ENCODE measurements around the gene NPIPB9.
"Not testable (repeated sequence)": the region's sequence is repeated elsewhere in the genome, so short reads cannot be mapped to it uniquely, and the experiment has no call there.

The NPIPB9 gene

GRCh38 chr16:28751487-28751886 lies at the start of gene NPIPB9:
Gene NPIPB9 (plus strand): TSS chr16:28751787.
- not testable (repeated sequence) for DNase-seq

- DNase-seq: not testable (repeated sequence)
Observed at GRCh38 chr16:28704246-28704645, 47.3 kb upstream of the NPIPB9 start.

GRCh38 chr16:28711220-28712083 lies 40.1 kb upstream of the NPIPB9 start, which contains the start of gene EIF3C:
Gene EIF3C (plus strand): TSS chr16:28711464. CDS start chr16:28711687, 223 bp downstream.
- not testable (repeated sequence) for DNase-seq

- not testable (repeated sequence) for DNase-seq
Observed at GRCh38 chr16:28722852-28723650, 28.5 kb upstream of the NPIPB9 start.

DNA sequence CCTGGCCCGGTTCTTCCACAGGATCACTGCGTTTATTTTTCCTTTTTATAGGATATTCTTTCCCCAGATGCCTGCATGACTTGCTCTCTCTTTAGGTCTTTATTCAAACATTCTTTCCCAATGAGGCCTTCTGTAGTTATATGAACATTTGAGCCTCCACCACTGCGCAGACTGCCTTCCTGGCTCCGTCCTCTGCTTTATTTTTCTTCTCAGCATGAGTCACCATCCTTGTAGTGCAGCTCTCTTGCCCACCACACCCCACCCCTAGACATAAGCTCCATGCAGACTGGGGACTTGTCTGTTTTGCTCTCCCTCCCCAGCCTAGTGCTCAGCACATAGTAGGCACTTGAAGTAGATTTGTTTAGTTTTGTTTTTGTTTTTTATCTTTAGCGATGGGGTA lies 20.3 kb upstream of the NPIPB9 start:
- DNase-seq: not testable (repeated sequence)

DNA sequence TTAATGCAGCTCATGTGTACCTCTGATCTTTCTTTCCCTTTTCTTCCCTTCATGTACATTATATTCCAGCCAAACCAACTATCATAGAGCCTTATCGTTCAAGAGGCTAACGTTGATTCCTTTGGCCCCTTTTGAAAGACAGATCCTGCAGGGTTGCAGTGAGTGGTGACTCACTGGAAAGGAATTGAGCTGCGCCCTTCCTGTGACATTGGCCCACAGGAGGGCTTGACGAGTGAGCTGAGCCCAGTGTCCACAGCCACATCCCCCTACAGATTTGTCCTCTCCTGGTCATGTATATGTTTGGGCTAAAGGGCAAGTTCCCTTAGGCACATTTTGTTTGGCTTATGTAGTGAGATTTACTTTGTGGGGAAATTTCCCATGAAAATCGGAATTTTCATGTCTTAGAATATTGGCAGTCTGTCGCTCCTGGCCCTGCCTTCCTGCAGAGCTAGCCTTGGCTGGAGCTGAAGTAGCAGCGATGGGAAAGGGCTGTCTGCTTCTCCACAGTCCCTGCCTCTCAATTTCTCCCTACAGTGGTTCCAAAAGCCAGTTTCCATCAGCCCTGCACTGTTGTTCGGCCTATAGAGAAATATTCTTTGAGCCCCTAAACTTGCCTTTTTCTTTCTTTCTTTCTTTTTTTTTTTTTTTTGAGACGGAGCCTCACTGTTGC lies 19.0 kb upstream of the NPIPB9 start:
- DNase-seq: not testable (repeated sequence)

DNA sequence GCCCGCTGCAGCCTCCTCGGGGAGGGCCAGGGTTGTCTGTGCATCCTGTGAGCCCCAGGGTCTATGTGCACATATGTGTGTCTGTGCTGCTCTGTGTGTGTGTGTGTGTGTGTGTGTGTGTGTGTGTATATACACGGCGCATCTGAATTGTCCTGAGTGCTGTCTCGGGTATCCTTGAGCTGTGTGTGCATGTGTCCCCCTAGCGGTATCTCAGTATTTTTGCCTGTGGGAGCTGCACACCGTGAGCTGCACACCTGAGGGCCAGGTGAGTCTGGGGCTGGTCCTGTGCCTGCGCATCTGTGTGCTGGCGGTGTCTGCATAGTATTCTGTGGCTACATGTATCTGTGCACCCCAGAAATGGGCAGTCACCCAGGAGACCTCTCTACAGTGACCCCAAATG lies 11.8 kb upstream of the NPIPB9 start:
- not testable (repeated sequence) for DNase-seq

- DNase-seq: not testable (repeated sequence)
Observed at GRCh38 chr16:28740631-28741030, 11.0 kb upstream of the NPIPB9 start.

DNA sequence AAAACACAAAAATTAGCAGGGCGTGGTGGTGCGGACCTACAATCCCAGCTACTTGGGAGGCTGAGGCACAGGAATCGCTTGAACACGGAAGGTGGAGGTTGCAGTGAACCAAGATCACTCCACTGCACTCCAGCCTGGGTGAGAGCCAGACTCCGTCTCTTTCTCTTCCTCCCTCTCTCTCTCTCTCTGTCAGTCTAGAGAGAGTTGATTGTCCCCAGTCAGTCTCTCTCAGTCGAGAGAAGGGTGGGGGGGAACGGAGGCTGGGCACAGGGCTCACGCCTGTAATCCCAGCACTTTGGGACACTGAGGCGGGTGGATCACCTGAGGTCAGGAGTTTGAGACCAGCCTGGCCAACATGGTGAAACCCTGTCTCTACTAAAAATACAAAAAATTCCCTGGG lies 10.3 kb upstream of the NPIPB9 start:
- not testable (repeated sequence) for DNase-seq

DNA sequence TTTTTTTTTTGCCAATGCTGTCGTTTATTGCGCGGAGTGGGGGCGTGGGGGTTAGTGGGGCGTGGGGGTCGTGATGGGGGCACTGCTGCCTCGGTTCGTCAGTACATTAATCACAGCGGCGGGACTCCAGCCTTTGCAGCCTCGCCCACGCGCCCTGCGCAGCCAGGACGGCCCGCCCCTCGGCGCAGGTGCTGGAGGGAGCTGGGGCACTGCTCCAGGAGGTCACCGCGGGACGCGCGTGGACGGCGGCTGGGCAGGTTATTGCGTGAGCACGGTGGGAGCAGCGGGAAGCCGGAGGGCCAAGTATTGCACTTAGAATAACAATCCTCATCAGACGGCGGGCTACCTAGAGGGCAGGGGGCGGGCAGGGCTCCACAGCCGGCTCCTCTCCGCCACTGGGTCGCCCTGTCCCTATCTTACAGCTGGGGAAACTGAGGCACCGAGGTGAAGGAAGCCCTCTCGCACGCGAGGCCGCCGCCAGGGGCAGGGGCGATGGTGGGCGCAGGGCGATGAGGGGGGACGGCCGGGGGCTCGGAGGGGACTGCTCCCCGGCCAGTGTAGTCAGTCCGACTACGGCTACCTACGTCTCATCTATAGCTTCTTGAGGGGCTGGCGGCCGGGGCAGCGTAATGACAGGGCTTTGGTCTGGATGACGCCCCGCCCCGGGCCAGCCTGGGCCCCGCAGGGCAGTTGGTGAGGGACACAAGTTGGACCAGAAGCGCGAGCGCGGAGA lies 4.8 kb upstream of the NPIPB9 start:
- DNase-seq: not testable (repeated sequence)

GRCh38 chr16:28749997-28750465 lies 1.6 kb upstream of the NPIPB9 start:
- DNase-seq: not testable (repeated sequence)

DNA sequence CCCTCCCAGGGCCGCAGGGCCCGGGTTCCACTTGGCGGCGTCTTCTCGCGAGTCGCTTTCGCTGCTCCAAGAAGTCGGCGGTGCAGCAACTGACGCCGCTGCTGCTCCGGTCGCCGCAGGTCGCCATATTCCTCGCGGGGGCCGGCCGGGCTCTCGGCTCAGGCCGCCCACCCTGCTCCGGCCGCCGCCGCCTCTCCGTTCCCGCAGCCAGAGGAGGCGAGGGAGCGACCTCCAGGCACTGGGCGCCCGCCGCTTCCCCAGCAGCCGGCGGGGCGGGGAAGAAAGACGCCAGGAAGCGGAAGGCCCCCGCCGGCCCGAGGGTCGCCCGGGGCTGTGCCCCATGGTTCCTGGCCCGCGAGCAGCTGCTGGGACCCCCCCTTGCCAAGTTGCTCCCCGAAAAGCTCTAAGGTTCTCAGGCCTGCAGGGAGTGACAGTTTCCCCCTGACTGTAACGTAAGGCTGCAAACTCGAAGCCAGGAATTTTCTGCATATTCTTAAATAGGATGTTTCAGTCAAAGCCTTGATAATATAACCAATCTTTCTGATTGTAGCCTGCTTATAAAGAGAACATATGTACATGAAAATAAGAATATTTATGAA lies 1.0 kb upstream of the NPIPB9 start:
- DNase-seq: not testable (repeated sequence)

- DNase-seq: not testable (repeated sequence)
Observed at GRCh38 chr16:28781697-28782096, 30.1 kb downstream of the NPIPB9 start.

DNA sequence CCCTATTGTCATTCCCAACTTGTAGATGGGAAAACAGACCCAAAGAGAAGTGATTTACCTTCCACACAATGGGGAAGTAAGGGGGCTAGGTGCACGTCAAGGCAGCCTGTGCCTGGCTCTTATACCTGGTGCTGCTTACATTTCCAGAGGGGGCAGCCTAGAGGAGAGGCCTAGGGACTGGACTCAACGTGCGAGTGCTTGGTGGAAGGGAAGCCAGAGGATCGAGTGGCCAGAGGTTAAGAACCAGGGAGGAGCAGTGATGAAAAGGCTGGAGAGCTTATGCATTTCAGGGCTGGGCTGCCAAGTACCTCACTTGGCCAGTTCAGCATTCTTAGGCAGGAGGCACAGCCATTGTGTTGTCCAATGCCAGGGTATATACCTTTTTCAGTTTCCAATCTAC lies 30.8 kb downstream of the NPIPB9 start:
- not testable (repeated sequence) for DNase-seq

DNA sequence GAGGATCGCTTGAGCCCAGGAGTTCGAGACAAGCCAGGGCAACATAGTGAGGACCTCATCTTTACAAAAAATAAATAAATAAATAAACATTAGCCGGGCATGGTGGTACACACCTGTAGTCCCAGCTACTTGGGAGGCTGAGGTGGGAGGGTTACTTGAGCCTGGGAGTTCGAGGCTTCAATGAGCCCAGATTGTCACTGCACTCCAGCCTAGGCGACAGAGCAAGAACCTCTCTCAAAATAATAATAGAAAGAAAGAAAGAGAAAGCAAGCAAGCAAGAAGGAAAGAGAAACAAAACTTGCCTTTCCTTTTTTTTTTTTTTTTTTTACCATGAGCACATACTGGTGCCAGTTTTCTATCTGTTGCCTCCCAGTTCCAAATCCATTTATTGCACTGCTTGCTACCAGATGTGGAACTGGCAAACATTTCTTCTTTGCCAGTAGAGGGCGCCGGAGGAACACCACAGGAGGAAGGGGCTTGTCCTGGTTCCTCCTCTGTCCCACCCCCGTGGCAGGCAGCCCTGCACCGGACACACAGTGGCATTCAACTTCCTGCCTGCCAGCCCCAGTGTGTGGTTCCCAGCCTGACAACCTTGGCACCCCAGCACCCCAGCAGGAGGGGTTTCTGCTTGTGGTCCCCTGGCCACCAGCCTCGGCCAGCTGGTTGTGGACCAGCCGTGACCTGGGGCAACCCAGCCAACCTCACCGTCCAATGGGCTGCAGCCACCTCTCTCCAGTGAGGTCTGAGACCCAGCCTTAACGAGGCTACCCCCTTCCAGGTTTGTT lies 50.8 kb downstream of the NPIPB9 start:
- peak; percentile 67 for DNase-seq

DNA sequence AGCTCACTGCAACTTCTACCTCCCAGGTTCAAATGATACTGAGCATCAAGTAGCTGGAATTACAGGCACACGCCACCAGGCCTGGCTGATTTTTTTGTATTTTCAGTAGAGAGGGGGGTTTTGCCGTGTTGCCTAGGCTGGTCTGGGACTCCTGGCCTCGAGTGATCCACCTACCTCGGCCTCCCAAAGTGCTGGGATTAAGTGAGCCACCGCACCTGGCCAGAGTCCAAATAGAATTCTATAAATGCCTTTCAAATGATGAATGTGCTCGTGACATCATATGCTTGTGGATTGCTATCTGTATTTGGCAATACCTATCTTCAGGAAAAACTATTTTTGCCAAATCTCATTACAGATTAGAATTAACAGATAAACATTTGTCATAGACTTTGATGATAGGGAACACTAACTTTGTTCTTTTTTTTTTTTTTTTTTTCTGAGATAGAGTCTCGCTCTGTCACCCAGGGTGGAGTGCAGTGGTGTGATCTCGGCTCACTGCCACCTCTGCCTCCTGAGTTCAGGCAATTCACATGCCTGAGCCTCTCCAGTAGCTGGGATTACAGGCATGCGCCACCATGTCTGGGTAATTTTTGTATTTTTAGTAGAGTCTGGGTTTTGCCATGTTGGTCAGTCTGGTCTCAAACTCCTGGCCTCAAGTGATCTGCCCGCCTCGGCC lies 56.0 kb downstream of the NPIPB9 start:
- DNase-seq: not testable (repeated sequence)

- no peak for DNase-seq
Observed at GRCh38 chr16:28820016-28820415, 68.4 kb downstream of the NPIPB9 start.

DNA sequence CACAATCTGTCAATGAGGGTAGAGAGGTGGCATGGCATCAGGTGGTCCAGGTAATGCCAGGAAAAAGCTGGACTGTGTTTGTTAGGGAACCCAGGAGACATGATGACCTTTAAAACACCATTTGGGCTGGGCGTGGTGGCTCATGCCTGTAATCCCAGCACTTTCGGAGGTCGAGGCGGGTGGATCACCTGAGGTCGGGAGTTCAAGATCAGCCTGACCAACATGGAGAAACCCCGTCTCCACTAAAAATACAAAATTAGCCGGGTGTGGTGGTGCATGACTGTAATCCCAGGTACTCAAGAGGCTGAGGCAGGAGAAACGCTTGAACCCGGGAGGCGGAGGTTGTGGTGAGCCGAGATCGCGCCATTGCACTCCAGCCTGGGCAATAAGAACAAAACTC lies 69.0 kb downstream of the NPIPB9 start:
- DNase-seq: not testable (repeated sequence)

- no peak for DNase-seq
Observed at GRCh38 chr16:28821874-28822519, 70.4 kb downstream of the NPIPB9 start.

Data from fibroblast of skin of right biceps (primary cell).